Measurements from ENCODE around the gene XPO4. TPM values are rescaled to one million over a fixed set of nuclear protein-coding genes. Genes with fewer than 3 reads are reported as not detected.

XPO4 gene
- total and polyA plus RNA-seq, 4 experiments from 2014 or later: 5.2 to 27.4 (median 17.3) TPM

GRCh38 chr13:20825477-20825875 lies 77.1 kb downstream of the XPO4 start:
- Mint-ChIP-seq H3K4me3 (no peak overlapping the region), H3K9me3 (no peaks in the 10 kb centered on the region), H3K4me1 (peaks cover 8 to 11% (median 9%) of the 10 kb centered on the region in 4 donors), H3K36me3 (peaks cover 12 to 16% of the 10 kb centered on the region in 2 donors), H3K27ac (no peak overlapping the region), H3K27me3 (no peaks in the 10 kb centered on the region)
- Histone ChIP-seq H3K36me3 (ENCODE audit: insufficient read depth, low read length) (no peaks in the 10 kb centered on the region), H3K27ac (ENCODE audit: low read depth, low read length) (no peak overlapping the region), H3K4me1 (ENCODE audit: insufficient read depth, low read length) (peaks cover 11% of the 10 kb centered on the region), H3K9me3 (ENCODE audit: control insufficient read depth in 1 of 2, low read length in 2 of 2) (no peaks in the 10 kb centered on the region), H3K27me3 (ENCODE audit: insufficient read depth, low read length) (no peaks in the 10 kb centered on the region), H3K4me3 (ENCODE audit: low read length in 2 of 2) (no peak overlapping the region)
- CTCF ChIA-PET (ENCODE audit: partially characterized antibody): interaction anchor here (4.8 to 6.7 kb wide), 2 partner anchors 112 to 332 kb away, joined by 68 to 151 read pairs; no protein-coding TSS in a partner anchor
- no peak for DNase-seq
- POLR2A ChIA-PET (ENCODE audit: partially characterized antibody): no interaction called here
- intact Hi-C loops (cut with micrococcal nuclease): no loop called here

DNA sequence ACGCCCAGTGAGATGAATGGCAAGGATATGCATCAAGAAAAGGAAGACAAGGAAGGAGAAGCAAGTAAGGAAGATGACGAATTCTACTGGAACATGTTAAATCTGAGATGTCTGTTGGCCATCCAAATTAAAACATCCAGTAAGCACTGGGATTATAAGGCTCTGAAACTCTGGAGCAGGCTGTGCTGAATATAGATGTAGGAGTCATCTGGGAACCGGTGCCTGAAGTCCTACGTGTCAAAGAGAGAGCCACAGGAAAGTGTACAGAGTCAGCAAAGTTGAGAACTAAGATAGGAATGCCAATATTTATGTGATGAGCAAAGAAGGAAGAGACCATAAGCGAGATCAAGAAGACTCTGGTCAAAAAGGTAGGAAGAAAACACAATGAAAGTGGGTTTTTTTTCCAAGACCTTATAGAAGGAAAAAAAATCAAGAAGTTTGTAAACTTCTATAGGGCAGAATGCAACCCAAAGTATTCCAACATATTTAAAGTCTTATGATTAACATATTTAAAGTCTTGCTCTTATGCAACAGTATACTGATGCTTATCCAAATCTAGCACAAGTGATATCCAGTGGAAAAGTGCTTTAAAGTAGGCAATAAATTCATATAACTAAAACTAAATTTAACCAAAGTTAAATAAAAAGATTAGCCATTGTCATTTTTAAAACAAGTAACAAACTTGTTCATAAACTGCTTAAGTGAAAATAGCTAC lies 77.6 kb downstream of the XPO4 start:
- Histone ChIP-seq H3K4me3 (ENCODE audit: low read length in 2 of 2) (no peak overlapping the region), H3K27ac (ENCODE audit: low read depth, low read length) (no peak overlapping the region), H3K36me3 (ENCODE audit: insufficient read depth, low read length) (no peaks in the 10 kb centered on the region), H3K27me3 (ENCODE audit: insufficient read depth, low read length) (no peaks in the 10 kb centered on the region), H3K4me1 (ENCODE audit: insufficient read depth, low read length) (peaks cover 11% of the 10 kb centered on the region), H3K9me3 (ENCODE audit: control insufficient read depth in 1 of 2, low read length in 2 of 2) (no peaks in the 10 kb centered on the region)
- ChIA-PET CTCF (ENCODE audit: partially characterized antibody) (interaction anchor here (6.7 kb wide), 1 partner anchor 331 kb away, joined by 151 read pairs; no protein-coding TSS in a partner anchor), POLR2A (ENCODE audit: partially characterized antibody) (no interaction called here)
- no peak overlapping the region for H3K4me3 Mint-ChIP-seq
- H3K27me3 Mint-ChIP-seq: no peaks in the 10 kb centered on the region
- peaks cover 8 to 11% (median 9%) of the 10 kb centered on the region in 4 donors for H3K4me1 Mint-ChIP-seq
- H3K27ac Mint-ChIP-seq: peak overlapping the region in 3 of 7 donors; percentile 4 to 43 (median 20)
- H3K9me3 Mint-ChIP-seq: no peaks in the 10 kb centered on the region
- DNase-seq: no peak
- intact Hi-C loops (cut with micrococcal nuclease): no loop called here
- H3K36me3 Mint-ChIP-seq: peaks cover 16 to 20% of the 10 kb centered on the region in 2 donors

- no peaks in the 10 kb centered on the region for H3K36me3 ChIP-seq (ENCODE audit: insufficient read depth, low read length)
- H3K4me1 ChIP-seq (ENCODE audit: insufficient read depth, low read length): peaks cover 2% of the 10 kb centered on the region
- H3K9me3 ChIP-seq (ENCODE audit: control insufficient read depth in 1 of 2, low read length in 2 of 2): no peaks in the 10 kb centered on the region
- POLR2A ChIA-PET (ENCODE audit: partially characterized antibody): no interaction called here
- no peaks in the 10 kb centered on the region for H3K27me3 ChIP-seq (ENCODE audit: insufficient read depth, low read length)
- H3K27ac ChIP-seq (ENCODE audit: low read depth, low read length): no peak overlapping the region
- peaks cover 19 to 28% of the 10 kb centered on the region in 2 donors for H3K36me3 Mint-ChIP-seq
- H3K4me3 Mint-ChIP-seq: no peak overlapping the region
- DNase-seq: no peak
- no peak overlapping the region for H3K27ac Mint-ChIP-seq
- intact Hi-C loops (cut with micrococcal nuclease): no loop called here
- no peak overlapping the region for H3K4me3 ChIP-seq (ENCODE audit: low read length in 2 of 2)
- no peaks in the 10 kb centered on the region for H3K27me3 Mint-ChIP-seq
- H3K9me3 Mint-ChIP-seq: no peaks in the 10 kb centered on the region
- CTCF ChIA-PET (ENCODE audit: partially characterized antibody): no interaction called here
- H3K4me1 Mint-ChIP-seq: peaks cover 0 to 5% (median 3%) of the 10 kb centered on the region in 4 donors
Observed at GRCh38 chr13:20823071-20823470, 79.5 kb downstream of the XPO4 start.

DNA sequence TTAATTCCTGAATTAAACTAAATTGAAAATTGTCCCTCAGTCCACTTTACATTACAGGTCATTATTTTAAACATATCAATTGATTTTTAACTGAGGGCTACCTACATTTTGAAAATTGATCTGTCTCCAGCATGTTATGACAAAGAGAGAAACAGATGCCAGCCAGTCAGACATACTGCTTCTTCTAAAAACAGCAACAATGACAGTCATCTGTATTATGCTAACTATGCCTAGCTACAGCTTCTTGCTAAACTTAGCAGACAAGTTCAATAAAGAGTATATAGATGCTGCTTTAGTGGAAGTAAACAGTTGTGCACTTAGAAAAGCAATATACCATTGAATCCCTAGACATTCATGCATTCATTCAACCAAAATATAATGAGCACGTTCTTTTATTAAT lies 80.1 kb downstream of the XPO4 start:
- Mint-ChIP-seq H3K9me3 (no peaks in the 10 kb centered on the region), H3K36me3 (peaks cover 22 to 32% of the 10 kb centered on the region in 2 donors), H3K4me3 (no peak overlapping the region), H3K27ac (no peak overlapping the region), H3K27me3 (no peaks in the 10 kb centered on the region), H3K4me1 (peaks cover 0 to 5% (median 4%) of the 10 kb centered on the region in 4 donors)
- DNase-seq: no peak
- ChIA-PET CTCF (ENCODE audit: partially characterized antibody) (interaction anchor here (1.8 kb wide), 1 partner anchor 328 kb away, joined by 6 read pairs; no protein-coding TSS in a partner anchor), POLR2A (ENCODE audit: partially characterized antibody) (no interaction called here)
- intact Hi-C loops (cut with micrococcal nuclease): no loop called here
- Histone ChIP-seq H3K27me3 (ENCODE audit: insufficient read depth, low read length) (no peaks in the 10 kb centered on the region), H3K4me3 (ENCODE audit: low read length in 2 of 2) (no peak overlapping the region), H3K9me3 (ENCODE audit: control insufficient read depth in 1 of 2, low read length in 2 of 2) (no peaks in the 10 kb centered on the region), H3K4me1 (ENCODE audit: insufficient read depth, low read length) (no peaks in the 10 kb centered on the region), H3K27ac (ENCODE audit: low read depth, low read length) (no peak overlapping the region), H3K36me3 (ENCODE audit: insufficient read depth, low read length) (no peaks in the 10 kb centered on the region)

- no peak overlapping the region for H3K4me3 Mint-ChIP-seq
- peaks cover 22 to 47% of the 10 kb centered on the region in 2 donors for H3K36me3 Mint-ChIP-seq
- H3K27ac Mint-ChIP-seq: peak overlapping the region in 1 of 7 donors; percentile 37
- CTCF ChIA-PET (ENCODE audit: partially characterized antibody): interaction anchor here (0.9 to 2.4 kb wide), 2 partner anchors 9 to 22 kb away, joined by 3 to 11 read pairs; no protein-coding TSS in a partner anchor
- intact Hi-C loops (cut with micrococcal nuclease): no loop called here
- H3K4me1 Mint-ChIP-seq: peaks cover 0 to 10% (median 5%) of the 10 kb centered on the region in 4 donors
- H3K27me3 Mint-ChIP-seq: no peaks in the 10 kb centered on the region
- no peaks in the 10 kb centered on the region for H3K4me1 ChIP-seq (ENCODE audit: insufficient read depth, low read length)
- no peak for DNase-seq
- H3K4me3 ChIP-seq (ENCODE audit: low read length in 2 of 2): no peak overlapping the region
- no peaks in the 10 kb centered on the region for H3K9me3 Mint-ChIP-seq
- H3K27ac ChIP-seq (ENCODE audit: low read depth, low read length): no peak overlapping the region
- no peaks in the 10 kb centered on the region for H3K9me3 ChIP-seq (ENCODE audit: control insufficient read depth in 1 of 2, low read length in 2 of 2)
- POLR2A ChIA-PET (ENCODE audit: partially characterized antibody): no interaction called here
- H3K27me3 ChIP-seq (ENCODE audit: insufficient read depth, low read length): no peaks in the 10 kb centered on the region
- H3K36me3 ChIP-seq (ENCODE audit: insufficient read depth, low read length): no peaks in the 10 kb centered on the region
Observed at GRCh38 chr13:20819715-20820114, 82.8 kb downstream of the XPO4 start.

DNA sequence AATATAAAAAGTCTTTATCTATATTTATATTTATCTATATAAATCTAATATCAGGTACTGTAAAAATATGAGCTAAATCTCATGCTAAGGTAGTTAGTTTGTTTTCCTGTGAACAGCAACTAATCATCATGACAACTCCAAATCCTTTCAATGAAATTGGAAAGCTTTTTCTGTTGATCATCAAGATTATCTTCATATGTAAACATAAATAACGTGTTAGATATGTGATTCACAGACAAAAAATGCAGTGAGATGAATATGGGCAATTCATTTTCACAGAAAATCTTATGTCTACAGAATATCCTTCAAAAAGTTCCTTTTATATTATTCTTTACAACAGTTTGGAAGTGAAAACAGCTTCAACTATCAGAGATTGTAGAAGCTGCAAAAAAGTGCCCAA lies 87.1 kb downstream of the XPO4 start:
- Mint-ChIP-seq H3K27ac (no peak overlapping the region), H3K27me3 (no peaks in the 10 kb centered on the region), H3K36me3 (peaks cover 33 to 61% of the 10 kb centered on the region in 2 donors), H3K4me3 (no peak overlapping the region), H3K4me1 (peaks cover 0 to 14% (median 7%) of the 10 kb centered on the region in 4 donors), H3K9me3 (no peaks in the 10 kb centered on the region)
- CTCF ChIA-PET (ENCODE audit: partially characterized antibody): interaction anchor here (0.6 to 1.9 kb wide), 4 partner anchors 9 to 319 kb away, joined by 3 to 5 read pairs (median 3); no protein-coding TSS in a partner anchor
- H3K27ac ChIP-seq (ENCODE audit: low read depth, low read length): no peak overlapping the region
- DNase-seq: no peak
- POLR2A ChIA-PET (ENCODE audit: partially characterized antibody): no interaction called here
- peaks cover 4% of the 10 kb centered on the region for H3K36me3 ChIP-seq (ENCODE audit: insufficient read depth, low read length)
- no peaks in the 10 kb centered on the region for H3K4me1 ChIP-seq (ENCODE audit: insufficient read depth, low read length)
- intact Hi-C loops (cut with micrococcal nuclease): no loop called here
- no peak overlapping the region for H3K4me3 ChIP-seq (ENCODE audit: low read length in 2 of 2)
- no peaks in the 10 kb centered on the region for H3K27me3 ChIP-seq (ENCODE audit: insufficient read depth, low read length)
- no peaks in the 10 kb centered on the region for H3K9me3 ChIP-seq (ENCODE audit: control insufficient read depth in 1 of 2, low read length in 2 of 2)

- H3K9me3 Mint-ChIP-seq: no peaks in the 10 kb centered on the region
- Histone ChIP-seq H3K4me1 (ENCODE audit: insufficient read depth, low read length) (no peaks in the 10 kb centered on the region), H3K9me3 (ENCODE audit: control insufficient read depth in 1 of 2, low read length in 2 of 2) (no peaks in the 10 kb centered on the region), H3K27ac (ENCODE audit: low read depth, low read length) (no peak overlapping the region), H3K27me3 (ENCODE audit: insufficient read depth, low read length) (no peaks in the 10 kb centered on the region), H3K36me3 (ENCODE audit: insufficient read depth, low read length) (peaks cover 4% of the 10 kb centered on the region), H3K4me3 (ENCODE audit: low read length in 2 of 2) (no peak overlapping the region)
- no peak for DNase-seq
- ChIA-PET POLR2A (ENCODE audit: partially characterized antibody) (no interaction called here), CTCF (ENCODE audit: partially characterized antibody) (interaction anchor here (1.4 kb wide), 1 partner anchor 318 kb away, joined by 3 read pairs; no protein-coding TSS in a partner anchor)
- intact Hi-C loops (cut with micrococcal nuclease): no loop called here
- no peaks in the 10 kb centered on the region for H3K27me3 Mint-ChIP-seq
- H3K4me1 Mint-ChIP-seq: peaks cover 0 to 14% (median 7%) of the 10 kb centered on the region in 4 donors
- H3K27ac Mint-ChIP-seq: no peak overlapping the region
- no peak overlapping the region for H3K4me3 Mint-ChIP-seq
- peaks cover 29 to 61% of the 10 kb centered on the region in 2 donors for H3K36me3 Mint-ChIP-seq
Observed at GRCh38 chr13:20814224-20814910, 88.2 kb downstream of the XPO4 start.
